A673 (cell line): ENCODE measurements around the gene AHCYL2.

ENCODE experiments used
- EZH2 ChIP-seq: fragments of 200-600 bp; sonication (generic); IDR thresholded peaks from 2 replicates; pipeline ENCODE4 v1.6.1; 2017; ENCODE audit warnings: borderline replicate concordance, low read depth, mild to moderate bottlenecking, mixed read lengths, antibody characterized with exemption, low read length; ENCODE audit not compliant: poor library complexity, severe bottlenecking
- TF ChIP-seq, protein P1 (sequence below): fragments of 300-800, 200-600 bp; sonication (generic); conservative IDR thresholded peaks from 2 replicates; pipeline ENCODE4 v1.5.1; 2017; ENCODE audit warnings: low read depth, mild to moderate bottlenecking, antibody characterized with exemption, low read length, moderate library complexity, mixed read lengths

DNA sequence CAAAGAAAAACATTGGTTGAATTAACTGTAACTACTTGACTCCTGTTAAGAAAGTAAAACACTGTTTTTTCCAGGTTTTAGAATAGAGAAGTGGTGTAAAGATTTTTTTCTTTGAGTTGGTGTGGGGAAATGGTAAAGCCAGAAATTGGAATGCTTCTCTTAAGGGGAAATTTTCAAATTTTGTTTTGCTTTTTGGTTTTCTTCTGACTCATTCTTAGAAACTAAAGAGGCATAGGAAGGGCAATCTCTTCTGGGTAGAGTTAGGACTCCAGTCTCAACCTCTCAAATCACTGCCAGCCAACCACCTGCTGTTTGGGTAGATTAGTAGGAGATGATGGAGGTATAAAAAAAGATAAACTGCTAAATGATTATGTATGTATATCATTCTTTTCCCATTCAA is 161.7 kb downstream of the AHCYL2 start:
- TF ChIP-seq, protein P1, sequence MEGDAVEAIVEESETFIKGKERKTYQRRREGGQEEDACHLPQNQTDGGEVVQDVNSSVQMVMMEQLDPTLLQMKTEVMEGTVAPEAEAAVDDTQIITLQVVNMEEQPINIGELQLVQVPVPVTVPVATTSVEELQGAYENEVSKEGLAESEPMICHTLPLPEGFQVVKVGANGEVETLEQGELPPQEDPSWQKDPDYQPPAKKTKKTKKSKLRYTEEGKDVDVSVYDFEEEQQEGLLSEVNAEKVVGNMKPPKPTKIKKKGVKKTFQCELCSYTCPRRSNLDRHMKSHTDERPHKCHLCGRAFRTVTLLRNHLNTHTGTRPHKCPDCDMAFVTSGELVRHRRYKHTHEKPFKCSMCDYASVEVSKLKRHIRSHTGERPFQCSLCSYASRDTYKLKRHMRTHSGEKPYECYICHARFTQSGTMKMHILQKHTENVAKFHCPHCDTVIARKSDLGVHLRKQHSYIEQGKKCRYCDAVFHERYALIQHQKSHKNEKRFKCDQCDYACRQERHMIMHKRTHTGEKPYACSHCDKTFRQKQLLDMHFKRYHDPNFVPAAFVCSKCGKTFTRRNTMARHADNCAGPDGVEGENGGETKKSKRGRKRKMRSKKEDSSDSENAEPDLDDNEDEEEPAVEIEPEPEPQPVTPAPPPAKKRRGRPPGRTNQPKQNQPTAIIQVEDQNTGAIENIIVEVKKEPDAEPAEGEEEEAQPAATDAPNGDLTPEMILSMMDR, result no peak
- TF ChIP-seq EZH2, result no peak
